DOHH2 (cell line): ENCODE measurements around the gene WFDC1.

ENCODE experiments used
- H3F3A ChIP-seq: fragments of 200-600 bp; sonication (generic), shearing (Covaris generic); 2 replicates; pipeline ENCODE4 v1.6.0; 2016; ENCODE audit warnings: antibody characterized with exemption, mild to moderate bottlenecking; ENCODE audit not compliant: control insufficient read depth, insufficient read depth
- H3K27ac ChIP-seq: fragments of 200-600 bp; sonication (generic); 2 replicates; pipeline ENCODE4 v1.5.1; 2014; ENCODE audit warnings: low read depth, mild to moderate bottlenecking, low read length, moderate library complexity
- H3K27me3 ChIP-seq: fragments of 200-600 bp; sonication (generic); 2 replicates; pipeline ENCODE4 v1.6.1; 2014; ENCODE audit warnings: mild to moderate bottlenecking, low read length, mixed read lengths; ENCODE audit not compliant: control insufficient read depth
- H3K36me3 ChIP-seq: fragments of 200-600 bp; sonication (generic); 2 replicates; pipeline ENCODE4 v1.6.1; 2014; ENCODE audit warnings: mild to moderate bottlenecking, low read length, moderate library complexity, mixed read lengths; ENCODE audit not compliant: control insufficient read depth
- H3K4me1 ChIP-seq: fragments of 200-600 bp; sonication (generic); 2 replicates; pipeline ENCODE4 v1.6.1; 2014; ENCODE audit warnings: mild to moderate bottlenecking, low read length, mixed read lengths; ENCODE audit not compliant: control insufficient read depth
- H3K4me2 ChIP-seq: fragments of 200-600 bp; sonication (generic); 2 replicates; pipeline ENCODE4 v1.6.0; 2014; ENCODE audit warnings: mild to moderate bottlenecking, low read length, moderate library complexity
- H3K4me3 ChIP-seq: fragments of 200-600 bp; sonication (generic); 2 replicates; pipeline ENCODE4 v1.5.1; 2014; ENCODE audit warnings: mild to moderate bottlenecking, low read length, mixed read lengths
- H3K79me2 ChIP-seq: fragments of 200-600 bp; sonication (generic); 2 replicates; pipeline ENCODE4 v1.6.1; 2014; ENCODE audit warnings: mild to moderate bottlenecking, low read length, mixed read lengths; ENCODE audit not compliant: control insufficient read depth
- H3K9me2 ChIP-seq: fragments of 200-600 bp; sonication (generic); replicated peaks from 2 replicates; pipeline ENCODE4 v1.6.1; 2014; ENCODE audit warnings: mild to moderate bottlenecking, low read length, mixed read lengths; ENCODE audit not compliant: control insufficient read depth
- H3K9me3 ChIP-seq: fragments of 200-600 bp; sonication (generic); 2 replicates; pipeline ENCODE4 v1.6.1; 2014; ENCODE audit warnings: antibody characterized with exemption, low read length, mixed read lengths; ENCODE audit not compliant: control insufficient read depth, insufficient read depth
- H4K20me1 ChIP-seq: fragments of 200-600 bp; sonication (generic); 2 replicates; pipeline ENCODE4 v1.6.0; 2014; ENCODE audit warnings: low read depth, mild to moderate bottlenecking, antibody characterized with exemption, low read length, moderate library complexity; ENCODE audit not compliant: control insufficient read depth, insufficient read depth
- EZH2phosphoT487 ChIP-seq: fragments of 200-600 bp; sonication (generic); IDR thresholded peaks from 2 replicates; pipeline ENCODE4 v1.6.1; 2017; ENCODE audit warnings: borderline replicate concordance, mild to moderate bottlenecking, antibody characterized with exemption, low read length, moderate library complexity, mixed read lengths
- TF ChIP-seq, protein P1 (sequence below): fragments of 200-600 bp; sonication (generic); IDR thresholded peaks from one replicate; pipeline ENCODE4 v1.5.1; 2014; ENCODE audit warnings: antibody characterized with exemption, mild to moderate bottlenecking, low read depth, low read length; ENCODE audit not compliant: poor library complexity, severe bottlenecking

WFDC1 gene

DNA sequence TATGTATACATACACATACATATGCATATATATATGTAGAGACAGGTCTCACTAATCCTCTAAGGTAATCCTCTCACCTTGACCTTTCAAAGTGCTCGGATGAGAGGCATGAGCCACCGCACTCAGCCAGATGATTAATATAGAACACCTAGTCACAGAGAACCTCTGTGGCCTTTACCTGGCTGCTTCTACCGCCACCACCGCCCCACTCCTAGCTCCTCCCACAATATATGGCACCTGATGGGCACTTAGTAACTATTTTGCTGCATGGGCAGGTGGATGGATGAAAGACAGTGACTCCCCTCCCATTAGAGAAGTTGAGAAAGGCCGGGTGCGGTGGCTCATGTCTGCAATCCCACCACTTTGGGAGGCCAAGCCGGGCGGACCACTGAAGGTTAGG is 57.0 kb downstream of the WFDC1 start:
- Histone ChIP-seq H3K27me3 (0 out of 2 replicates have a peak, but pooled peaks cover 3% of the 10 kb centered on the region), H3K4me3 (no peak overlapping the region), H3K4me2 (no peak overlapping the region), H3K9me2 (no peaks in the 10 kb centered on the region), H3K27ac (no peak overlapping the region), H3K9me3 (no peaks in the 10 kb centered on the region), H3K79me2 (no peaks in the 10 kb centered on the region), H3K4me1 (no peaks in the 10 kb centered on the region), H3K36me3 (no peaks in the 10 kb centered on the region), H3F3A (no peaks in the 10 kb centered on the region), H4K20me1 (no peaks in the 10 kb centered on the region)
- no peak for TF ChIP-seq EZH2phosphoT487
- TF ChIP-seq, protein P1, sequence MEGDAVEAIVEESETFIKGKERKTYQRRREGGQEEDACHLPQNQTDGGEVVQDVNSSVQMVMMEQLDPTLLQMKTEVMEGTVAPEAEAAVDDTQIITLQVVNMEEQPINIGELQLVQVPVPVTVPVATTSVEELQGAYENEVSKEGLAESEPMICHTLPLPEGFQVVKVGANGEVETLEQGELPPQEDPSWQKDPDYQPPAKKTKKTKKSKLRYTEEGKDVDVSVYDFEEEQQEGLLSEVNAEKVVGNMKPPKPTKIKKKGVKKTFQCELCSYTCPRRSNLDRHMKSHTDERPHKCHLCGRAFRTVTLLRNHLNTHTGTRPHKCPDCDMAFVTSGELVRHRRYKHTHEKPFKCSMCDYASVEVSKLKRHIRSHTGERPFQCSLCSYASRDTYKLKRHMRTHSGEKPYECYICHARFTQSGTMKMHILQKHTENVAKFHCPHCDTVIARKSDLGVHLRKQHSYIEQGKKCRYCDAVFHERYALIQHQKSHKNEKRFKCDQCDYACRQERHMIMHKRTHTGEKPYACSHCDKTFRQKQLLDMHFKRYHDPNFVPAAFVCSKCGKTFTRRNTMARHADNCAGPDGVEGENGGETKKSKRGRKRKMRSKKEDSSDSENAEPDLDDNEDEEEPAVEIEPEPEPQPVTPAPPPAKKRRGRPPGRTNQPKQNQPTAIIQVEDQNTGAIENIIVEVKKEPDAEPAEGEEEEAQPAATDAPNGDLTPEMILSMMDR = no peak

DNA sequence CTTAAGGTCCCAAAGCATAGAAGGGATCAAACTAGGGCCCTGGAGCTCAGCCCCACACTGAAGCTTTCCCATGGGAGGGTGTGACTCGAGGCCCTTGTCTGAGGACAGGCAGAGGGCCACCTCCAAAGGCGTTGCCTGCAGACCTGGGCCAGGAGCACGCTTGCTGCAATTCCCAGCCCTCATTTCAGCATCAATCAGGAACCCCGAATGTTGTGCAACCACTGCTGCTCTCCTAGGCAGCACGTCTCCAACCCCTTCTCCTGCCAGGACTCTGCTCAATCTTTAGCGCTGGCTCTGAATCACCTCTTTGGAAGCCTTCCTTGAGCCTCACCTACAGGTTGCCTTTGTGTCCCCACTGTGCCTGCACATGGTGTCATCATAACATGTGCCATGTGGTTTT is 59.6 kb downstream of the WFDC1 start:
- H3F3A ChIP-seq = no peaks in the 10 kb centered on the region
- no peaks in the 10 kb centered on the region for H4K20me1 ChIP-seq
- H3K36me3 ChIP-seq = no peaks in the 10 kb centered on the region
- no peaks in the 10 kb centered on the region for H3K4me1 ChIP-seq
- no peak overlapping the region for H3K4me2 ChIP-seq
- H3K9me3 ChIP-seq = no peaks in the 10 kb centered on the region
- no peaks in the 10 kb centered on the region for H3K9me2 ChIP-seq
- H3K27ac ChIP-seq = no peak overlapping the region
- no peak for TF ChIP-seq EZH2phosphoT487
- TF ChIP-seq, protein P1 = no peak
- no peak overlapping the region for H3K4me3 ChIP-seq
- no peaks in the 10 kb centered on the region for H3K27me3 ChIP-seq
- no peaks in the 10 kb centered on the region for H3K79me2 ChIP-seq

DNA sequence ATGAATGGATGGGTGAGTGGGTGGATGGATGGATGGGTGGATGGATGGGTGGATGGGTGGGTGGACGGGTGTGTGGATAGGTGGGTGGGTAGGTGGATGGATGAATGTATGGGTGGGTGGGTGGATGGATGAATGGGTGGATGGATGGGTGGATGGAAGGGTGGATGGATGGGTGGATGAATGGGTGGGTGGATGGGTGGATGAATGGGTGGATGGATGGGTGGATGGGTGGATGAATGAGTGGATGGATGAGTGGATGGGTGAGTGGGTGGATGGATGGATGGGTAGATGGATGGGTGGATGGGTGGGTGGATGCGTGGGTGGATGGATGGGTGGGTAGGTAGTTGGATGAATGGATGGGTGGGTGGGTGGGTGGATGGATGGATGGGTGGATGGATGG is 60.5 kb downstream of the WFDC1 start:
- no peaks in the 10 kb centered on the region for H3K9me3 ChIP-seq
- no peaks in the 10 kb centered on the region for H3K79me2 ChIP-seq
- H3K27me3 ChIP-seq = no peaks in the 10 kb centered on the region
- no peak overlapping the region for H3K4me2 ChIP-seq
- H3K4me1 ChIP-seq = peaks cover under 1% of the 10 kb centered on the region; the same call in 1 of the 2 replicates
- no peaks in the 10 kb centered on the region for H3K36me3 ChIP-seq
- no peaks in the 10 kb centered on the region for H3F3A ChIP-seq
- H3K27ac ChIP-seq = no peak overlapping the region
- H3K4me3 ChIP-seq = no peak overlapping the region
- H4K20me1 ChIP-seq = no peaks in the 10 kb centered on the region
- H3K9me2 ChIP-seq = no peaks in the 10 kb centered on the region
- TF ChIP-seq, protein P1 = no peak
- no peak for TF ChIP-seq EZH2phosphoT487
